ENCODE data around the gene DAD1.

GRCh38 chr14:22542360-22542759 is 46.7 kb downstream of the DAD1 start:
- TF ChIP-seq ZNF239 (tag by site-specific recombination; IDR thresholded peaks at IDR 0.05) (no peak), CTCF (tag by site-specific recombination; IDR thresholded peaks at IDR 0.05) (no peak), ZNF311 (tag by site-specific recombination; IDR thresholded peaks at IDR 0.05; ENCODE audit: borderline replicate concordance) (no peak), REST (tag by site-specific recombination; IDR thresholded peaks at IDR 0.05) (no peak), ZNF596 (tag by site-specific recombination; IDR thresholded peaks at IDR 0.05) (no peak), YY1 (tag by site-specific recombination; IDR thresholded peaks at IDR 0.05) (no peak), ZNF23 (tag by site-specific recombination; IDR thresholded peaks at IDR 0.05; ENCODE audit: borderline replicate concordance) (no peak), ZNF654 (tag by site-specific recombination; IDR thresholded peaks at IDR 0.05; ENCODE audit: low read depth) (no peak), ZSCAN4 (tag by site-specific recombination; IDR thresholded peaks at IDR 0.05) (no peak), SALL2 (tag by site-specific recombination; IDR thresholded peaks at IDR 0.05; ENCODE audit: borderline replicate concordance) (no peak)
